Measurements from ENCODE around the gene FCSK.

DNA sequence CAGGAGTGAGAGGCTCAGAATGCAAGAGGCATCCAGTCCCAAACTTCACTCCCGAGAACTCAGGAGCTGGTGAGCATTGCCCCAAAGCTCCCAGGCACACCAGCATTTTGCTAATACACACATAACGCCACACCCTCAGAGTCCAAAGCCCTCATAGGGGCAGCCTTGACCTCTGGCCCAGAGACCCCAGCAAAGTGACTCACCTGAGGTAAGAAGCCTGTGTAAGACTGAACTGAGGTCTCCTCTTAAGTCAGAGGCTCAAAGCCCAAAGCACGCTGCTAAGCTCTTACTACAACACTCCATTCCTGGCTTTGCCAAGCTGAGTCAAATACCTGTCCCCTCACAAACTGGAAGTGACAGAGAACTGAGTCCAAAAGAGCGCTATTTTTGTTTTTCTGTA, 31.9 kb upstream of the FCSK start:
- TF ChIP-seq SMC3 (conservative IDR thresholded peaks at IDR 0.05; ENCODE audit: poor library complexity) (no peak), CTCF (IDR thresholded peaks at IDR 0.05; ENCODE audit: poor library complexity, severe bottlenecking) (no peak), EZH2 (IDR thresholded peaks at IDR 0.05; ENCODE audit: borderline replicate concordance, insufficient read depth, low read length, poor library complexity, severe bottlenecking) (no peak), POLR2AphosphoS5 (IDR thresholded peaks at IDR 0.05) (no peak)
- TF ChIP-seq, protein P1, sequence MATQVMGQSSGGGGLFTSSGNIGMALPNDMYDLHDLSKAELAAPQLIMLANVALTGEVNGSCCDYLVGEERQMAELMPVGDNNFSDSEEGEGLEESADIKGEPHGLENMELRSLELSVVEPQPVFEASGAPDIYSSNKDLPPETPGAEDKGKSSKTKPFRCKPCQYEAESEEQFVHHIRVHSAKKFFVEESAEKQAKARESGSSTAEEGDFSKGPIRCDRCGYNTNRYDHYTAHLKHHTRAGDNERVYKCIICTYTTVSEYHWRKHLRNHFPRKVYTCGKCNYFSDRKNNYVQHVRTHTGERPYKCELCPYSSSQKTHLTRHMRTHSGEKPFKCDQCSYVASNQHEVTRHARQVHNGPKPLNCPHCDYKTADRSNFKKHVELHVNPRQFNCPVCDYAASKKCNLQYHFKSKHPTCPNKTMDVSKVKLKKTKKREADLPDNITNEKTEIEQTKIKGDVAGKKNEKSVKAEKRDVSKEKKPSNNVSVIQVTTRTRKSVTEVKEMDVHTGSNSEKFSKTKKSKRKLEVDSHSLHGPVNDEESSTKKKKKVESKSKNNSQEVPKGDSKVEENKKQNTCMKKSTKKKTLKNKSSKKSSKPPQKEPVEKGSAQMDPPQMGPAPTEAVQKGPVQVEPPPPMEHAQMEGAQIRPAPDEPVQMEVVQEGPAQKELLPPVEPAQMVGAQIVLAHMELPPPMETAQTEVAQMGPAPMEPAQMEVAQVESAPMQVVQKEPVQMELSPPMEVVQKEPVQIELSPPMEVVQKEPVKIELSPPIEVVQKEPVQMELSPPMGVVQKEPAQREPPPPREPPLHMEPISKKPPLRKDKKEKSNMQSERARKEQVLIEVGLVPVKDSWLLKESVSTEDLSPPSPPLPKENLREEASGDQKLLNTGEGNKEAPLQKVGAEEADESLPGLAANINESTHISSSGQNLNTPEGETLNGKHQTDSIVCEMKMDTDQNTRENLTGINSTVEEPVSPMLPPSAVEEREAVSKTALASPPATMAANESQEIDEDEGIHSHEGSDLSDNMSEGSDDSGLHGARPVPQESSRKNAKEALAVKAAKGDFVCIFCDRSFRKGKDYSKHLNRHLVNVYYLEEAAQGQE (IDR thresholded peaks at IDR 0.05; ENCODE audit: borderline replicate concordance) = no peak
